Endothelial cell of umbilical vein (primary cell): ENCODE measurements around the gene SETX. TPM values are rescaled to one million over a fixed set of nuclear protein-coding genes. Genes with fewer than 3 reads are reported as not detected.

ENCODE experiments used
- BruUV-seq: library from RNA; stranded (reverse); fragments of 400-500 nt; replicated peaks from 2 replicates; lab custom pipeline; 2021; lab: Mats Ljungman, UMichigan
- CTCF ChIA-PET: fragments of 300-600, 350-600 bp; sonication (Branson Sonifier 250); formaldehyde crosslinking; loops from one replicate; lab custom pipeline; 2021; ENCODE audit warnings: antibody characterized with exemption, inconsistent platforms; lab: Charles Lee
- POLR2A ChIA-PET: fragments of 300-600, 350-600 bp; sonication (Branson Sonifier 250); formaldehyde crosslinking; loops from one replicate; lab custom pipeline; 2021; ENCODE audit warnings: antibody characterized with exemption, inconsistent platforms; lab: Charles Lee
- DNase-seq: peaks from one replicate; pipeline ENCODE4 v3.0.0-alpha.2; 2011; ENCODE audit warnings: low read depth, low spot score
- FAIRE-seq: peaks from 2 replicates; lab custom pipeline; 2011; peaks lifted over from hg19 to GRCh38; lab: Jason Lieb, UNC
- H2AFZ ChIP-seq: 2 replicates; pipeline ENCODE4 v1.6.0; 2012; ENCODE audit warnings: low read depth, low read length, control low read depth, inconsistent platforms
- H3K27ac ChIP-seq: 2 replicates; pipeline ENCODE4 v1.5.1; 2011; ENCODE audit warnings: low read depth, mild to moderate bottlenecking, control low read depth, low read length, moderate library complexity; ENCODE audit not compliant: insufficient read depth
- H3K27me3 ChIP-seq, 2 experiments: 2 replicates each; pipeline versions ENCODE4 v1.6.0 to v1.6.1; 2011; ENCODE audit warnings: low read length in 2 of 2, mixed read lengths in 1 of 2; ENCODE audit not compliant: control insufficient read depth in 2 of 2, insufficient read depth in 2 of 2
- H3K36me3 ChIP-seq, 2 experiments: 2 replicates in 1 of 2; 3 replicates in 1 of 2; pipeline ENCODE4 v1.5.1; 2011; ENCODE audit warnings: low read length in 2 of 2, mild to moderate bottlenecking in 1 of 2, moderate library complexity in 1 of 2; ENCODE audit not compliant: control insufficient read depth in 2 of 2, insufficient read depth in 2 of 2; ENCODE audit errors: extremely low read depth in 1 of 2
- H3K4me1 ChIP-seq: 3 replicates; pipeline ENCODE4 v1.5.1; 2011; ENCODE audit warnings: mild to moderate bottlenecking, low read length; ENCODE audit not compliant: control insufficient read depth, insufficient read depth; ENCODE audit errors: extremely low read depth
- H3K4me2 ChIP-seq: 2 replicates; pipeline ENCODE4 v1.6.1; 2011; ENCODE audit warnings: low read length, control low read depth, mixed read lengths; ENCODE audit not compliant: insufficient read depth
- H3K4me3 ChIP-seq, 3 experiments: fragments of 200-600 bp in 1 of 3; sonication (generic), shearing (Covaris generic) in 1 of 3; replicated peaks in 1 of 3; 2 replicates each; pipeline ENCODE4 v1.5.1; 2011 to 2016; ENCODE audit warnings: control low read depth in 3 of 3, low read length in 3 of 3, mild to moderate bottlenecking in 2 of 3, inconsistent platforms in 1 of 3, low read depth in 1 of 3, moderate library complexity in 1 of 3; ENCODE audit not compliant: insufficient read depth in 1 of 3
- H3K79me2 ChIP-seq: 2 replicates; pipeline ENCODE4 v1.6.0; 2012; ENCODE audit warnings: low read length, inconsistent platforms; ENCODE audit not compliant: control insufficient read depth, insufficient read depth
- H3K9ac ChIP-seq: replicated peaks from 2 replicates; pipeline ENCODE3; 2011; ENCODE audit warnings: low read length, control low read depth; ENCODE audit not compliant: insufficient read depth; ENCODE audit errors: extremely low read depth
- H3K9me1 ChIP-seq: replicated peaks from 3 replicates; pipeline ENCODE4 v1.6.0; 2011; ENCODE audit warnings: mild to moderate bottlenecking, low read length; ENCODE audit not compliant: control insufficient read depth, insufficient read depth; ENCODE audit errors: extremely low read depth
- H3K9me3 ChIP-seq: replicated peaks from 2 replicates; pipeline ENCODE4 v1.5.1; 2012; ENCODE audit warnings: low read length, inconsistent platforms; ENCODE audit not compliant: control insufficient read depth, insufficient read depth
- H4K20me1 ChIP-seq: replicated peaks from 2 replicates; pipeline ENCODE3; 2011; ENCODE audit warnings: mild to moderate bottlenecking, low read length; ENCODE audit not compliant: control insufficient read depth, insufficient read depth; ENCODE audit errors: extremely low read depth
- EZH2 ChIP-seq: IDR thresholded peaks from 2 replicates; pipeline ENCODE4 v1.6.1; 2012; ENCODE audit warnings: borderline replicate concordance, low read depth, mild to moderate bottlenecking, moderate library complexity, low read length, inconsistent platforms; ENCODE audit not compliant: severe bottlenecking
- FOS ChIP-seq: IDR thresholded peaks from 2 replicates; pipeline ENCODE4 v1.6.1; 2011; ENCODE audit warnings: mild to moderate bottlenecking, low read length, moderate library complexity, borderline replicate concordance; ENCODE audit not compliant: insufficient read depth
- GATA2 ChIP-seq: IDR thresholded peaks from 2 replicates; pipeline ENCODE4 v1.7.0; 2011; ENCODE audit warnings: low read depth, mild to moderate bottlenecking, moderate library complexity, mixed read lengths, low read length; ENCODE audit not compliant: insufficient read length, insufficient read depth
- JUN ChIP-seq: IDR thresholded peaks from 2 replicates; pipeline ENCODE4 v1.6.1; 2011; ENCODE audit warnings: borderline replicate concordance, low read depth; ENCODE audit not compliant: insufficient read length, insufficient read depth
- MYC ChIP-seq: IDR thresholded peaks from one replicate; pipeline ENCODE4 v1.6.1; 2011; ENCODE audit warnings: mild to moderate bottlenecking, low read depth, low read length
- POLR2A ChIP-seq: IDR thresholded peaks from 2 replicates; pipeline ENCODE4 v1.6.1; 2012; ENCODE audit warnings: low read depth, mild to moderate bottlenecking, control low read depth, low read length
- POLR2AphosphoS5 ChIP-seq: IDR thresholded peaks from 2 replicates; pipeline ENCODE4 v1.6.1; 2012; ENCODE audit warnings: low read depth, mild to moderate bottlenecking, control low read depth, low read length, moderate library complexity; ENCODE audit not compliant: insufficient read depth
- dilution Hi-C: fragments of 300-500 bp; cut with MboI; formaldehyde crosslinking; loops from one replicate; pipeline ENCODE4 v1.15.0; 2019; ENCODE audit warnings: low sequenced_read_pairs; ENCODE audit not compliant: extremely low pct_ligation_motif_present
- intact Hi-C: fragments of 100-400 bp; cut with micrococcal nuclease; formaldehyde crosslinking; loops from one replicate; pipeline ENCODE4 v1.10.0; 2022
- polyA plus RNA-seq, 4 experiments: library from polyadenylated mRNA; depleted of rRNA in 3 of 4; stranded (reverse) in 3 of 4; unstranded in 1 of 4; fragments of >200 nt; gene quantifications; 2 replicates each; pipeline versions ENCODE4 v1.2.1 to v1.2.3, GENCODE V29; 2011 to 2012; ENCODE audit warnings: missing spikeins in 1 of 4
- total RNA-seq: library from RNA; stranded (reverse); gene quantifications from 2 replicates; pipeline ENCODE4 v1.2.3, GENCODE V29; 2021
- TF ChIP-seq, protein P1 (sequence below): IDR thresholded peaks from 2 replicates; pipeline ENCODE4 v1.6.1; 2011; ENCODE audit not compliant: insufficient read depth, insufficient read length
- TF ChIP-seq, protein P2 (sequence below), 2 donors: IDR thresholded peaks; 1 replicate in 1 of 2; 2 replicates in 1 of 2; pipeline ENCODE4 v1.5.1; 2011; ENCODE audit warnings: low read length in 2 of 2, mild to moderate bottlenecking in 2 of 2, moderate library complexity in 2 of 2, control low read depth in 1 of 2, inconsistent platforms in 1 of 2, low read depth in 1 of 2; ENCODE audit not compliant: insufficient read depth in 1 of 2; ENCODE audit errors: extremely low read depth in 1 of 2

Gene SETX
- total and polyA plus RNA-seq, 2 donors (not counting 3 experiments of a cell fraction or from before 2014, with no cell fraction given) = 20.9 to 47.7 TPM

DNA sequence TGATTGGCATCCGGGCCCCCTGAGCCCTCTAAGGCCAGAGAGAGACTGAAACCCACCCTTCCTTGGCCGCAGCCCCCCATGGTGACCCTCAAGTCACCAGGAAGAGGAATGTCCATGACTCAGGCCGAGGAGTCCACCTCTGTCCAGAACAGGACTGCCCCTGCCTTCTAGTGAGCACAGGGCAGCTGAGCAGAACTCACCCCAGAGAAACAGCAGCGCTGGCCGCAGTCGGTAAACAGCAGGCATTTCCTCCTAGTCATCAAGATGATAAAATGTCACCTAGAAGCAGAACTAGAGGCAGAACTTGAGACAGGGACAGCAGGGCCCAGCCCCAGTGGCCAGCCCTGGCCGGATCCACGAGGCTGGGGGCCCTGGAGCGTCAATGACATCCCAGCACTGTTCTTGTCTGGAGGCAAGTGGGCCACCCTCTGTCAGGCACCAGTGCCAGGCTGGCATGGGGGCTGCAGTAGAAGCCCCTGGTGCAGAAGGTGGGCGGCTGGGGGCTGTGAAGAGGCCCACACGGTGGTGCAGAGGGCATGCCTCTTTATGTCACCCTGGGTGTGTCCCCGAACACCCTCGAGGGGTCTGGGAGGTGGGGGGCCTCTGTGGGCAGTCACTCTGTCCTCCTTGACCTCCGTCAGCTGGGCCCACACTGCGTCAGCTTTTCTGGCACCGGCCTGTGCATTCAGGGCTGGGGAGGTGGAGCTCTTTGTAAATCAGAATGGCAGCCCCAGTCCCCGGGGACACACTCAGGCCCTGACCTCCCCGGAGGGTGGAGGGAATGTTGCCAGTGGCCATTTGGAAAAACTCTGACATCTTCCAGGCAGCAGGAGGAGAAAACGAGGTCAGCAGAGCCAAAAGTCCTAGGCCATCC lies 110.0 kb downstream of the SETX start:
- Histone ChIP-seq H3K27me3 (peaks cover 2 to 5% of the 10 kb centered on the region in 2 experiments), H2AFZ (no peak overlapping the region), H3K9ac (no peak overlapping the region), H4K20me1 (no peaks in the 10 kb centered on the region), H3K9me1 (no peaks in the 10 kb centered on the region), H3K4me2 (no peak overlapping the region), H3K27ac (no peak overlapping the region), H3K4me1 (peaks cover 7% of the 10 kb centered on the region), H3K36me3 (no peaks in the 10 kb centered on the region), H3K79me2 (no peaks in the 10 kb centered on the region), H3K9me3 (no peaks in the 10 kb centered on the region), H3K4me3 (no peak overlapping the region)
- intact Hi-C loops = no loop called here
- TF ChIP-seq JUN (no peak), GATA2 (no peak), MYC (no peak), POLR2A (no peak), POLR2AphosphoS5 (no peak), FOS (no peak), EZH2 (no peak)
- TF ChIP-seq, protein P1, sequence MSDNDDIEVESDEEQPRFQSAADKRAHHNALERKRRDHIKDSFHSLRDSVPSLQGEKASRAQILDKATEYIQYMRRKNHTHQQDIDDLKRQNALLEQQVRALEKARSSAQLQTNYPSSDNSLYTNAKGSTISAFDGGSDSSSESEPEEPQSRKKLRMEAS = no peak
- TF ChIP-seq, protein P2, sequence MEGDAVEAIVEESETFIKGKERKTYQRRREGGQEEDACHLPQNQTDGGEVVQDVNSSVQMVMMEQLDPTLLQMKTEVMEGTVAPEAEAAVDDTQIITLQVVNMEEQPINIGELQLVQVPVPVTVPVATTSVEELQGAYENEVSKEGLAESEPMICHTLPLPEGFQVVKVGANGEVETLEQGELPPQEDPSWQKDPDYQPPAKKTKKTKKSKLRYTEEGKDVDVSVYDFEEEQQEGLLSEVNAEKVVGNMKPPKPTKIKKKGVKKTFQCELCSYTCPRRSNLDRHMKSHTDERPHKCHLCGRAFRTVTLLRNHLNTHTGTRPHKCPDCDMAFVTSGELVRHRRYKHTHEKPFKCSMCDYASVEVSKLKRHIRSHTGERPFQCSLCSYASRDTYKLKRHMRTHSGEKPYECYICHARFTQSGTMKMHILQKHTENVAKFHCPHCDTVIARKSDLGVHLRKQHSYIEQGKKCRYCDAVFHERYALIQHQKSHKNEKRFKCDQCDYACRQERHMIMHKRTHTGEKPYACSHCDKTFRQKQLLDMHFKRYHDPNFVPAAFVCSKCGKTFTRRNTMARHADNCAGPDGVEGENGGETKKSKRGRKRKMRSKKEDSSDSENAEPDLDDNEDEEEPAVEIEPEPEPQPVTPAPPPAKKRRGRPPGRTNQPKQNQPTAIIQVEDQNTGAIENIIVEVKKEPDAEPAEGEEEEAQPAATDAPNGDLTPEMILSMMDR (IDR thresholded peaks at IDR 0.05; ENCODE audit: extremely low read depth in 1 of 2, insufficient read depth in 1 of 2, low read depth in 1 of 2, low read length in 2 of 2) = no peak
- BruUV-seq = no TSS peak
- dilution Hi-C loops = no loop called here
- no peak for FAIRE-seq
- ChIA-PET POLR2A (no interaction called here), CTCF (interaction anchor here (0.8 to 12.2 kb wide), 6 partner anchors 8 to 489 kb away, joined by 3 to 234 read pairs (median 6); no protein-coding TSS in a partner anchor)
- DNase-seq = no peak
